ENCODE results near the gene CYTH3.

CYTH3 gene

GRCh38 chr7:6171532-6172223, 100.7 kb downstream of the CYTH3 start:
- H3K36me3 ChIP-seq (ENCODE audit: control insufficient read depth in 2 of 2, insufficient read depth in 2 of 2, low read length in 2 of 2), result peaks cover 4 to 18% of the 10 kb centered on the region in 2 donors

GRCh38 chr7:6170571-6171531, 101.6 kb downstream of the CYTH3 start:
- Histone ChIP-seq H3K9ac (ENCODE audit: low read length in 2 of 2) (no peak overlapping the region), H3K36me3 (ENCODE audit: control insufficient read depth in 2 of 2, insufficient read depth in 2 of 2, low read length in 2 of 2) (peaks cover 3 to 18% of the 10 kb centered on the region in 2 donors), H3K4me3 (ENCODE audit: low read length in 2 of 2) (peak overlapping the region in 1 of 2 donors; percentile 35), H3K27ac (ENCODE audit: low read length) (no peak overlapping the region), H3K4me1 (ENCODE audit: control insufficient read depth, insufficient read depth, low read length) (peaks cover 14% of the 10 kb centered on the region), H3K9me3 (ENCODE audit: control insufficient read depth in 2 of 2, low read length in 2 of 2) (no peaks in the 10 kb centered on the region), H3K27me3 (ENCODE audit: control insufficient read depth in 1 of 2, insufficient read depth in 2 of 2, low read length in 2 of 2) (no peaks in the 10 kb centered on the region)

More at GRCh38 chr7:6171532-6172223, 100.7 kb downstream of the CYTH3 start:
- Histone ChIP-seq H3K27ac (ENCODE audit: low read length) (no peak overlapping the region), H3K4me3 (ENCODE audit: low read length in 2 of 2) (no peak overlapping the region), H3K4me1 (ENCODE audit: control insufficient read depth, insufficient read depth, low read length) (peaks cover 14% of the 10 kb centered on the region), H3K9me3 (ENCODE audit: control insufficient read depth in 2 of 2, low read length in 2 of 2) (no peaks in the 10 kb centered on the region), H3K9ac (ENCODE audit: low read length in 2 of 2) (no peak overlapping the region), H3K27me3 (ENCODE audit: control insufficient read depth in 1 of 2, insufficient read depth in 2 of 2, low read length in 2 of 2) (no peaks in the 10 kb centered on the region)

GRCh38 chr7:6169805-6170520, 102.5 kb downstream of the CYTH3 start:
- no peak overlapping the region for H3K9ac ChIP-seq (ENCODE audit: low read length in 2 of 2)
- no peaks in the 10 kb centered on the region for H3K9me3 ChIP-seq (ENCODE audit: control insufficient read depth in 2 of 2, low read length in 2 of 2)

GRCh38 chr7:6168477-6168868, 104.0 kb downstream of the CYTH3 start:
- no peak overlapping the region for H3K27ac ChIP-seq (ENCODE audit: low read length)
- no peaks in the 10 kb centered on the region for H3K9me3 ChIP-seq (ENCODE audit: control insufficient read depth in 2 of 2, low read length in 2 of 2)
- no peaks in the 10 kb centered on the region for H3K27me3 ChIP-seq (ENCODE audit: control insufficient read depth in 1 of 2, insufficient read depth in 2 of 2, low read length in 2 of 2)
- H3K4me3 ChIP-seq (ENCODE audit: low read length in 2 of 2), result no peak overlapping the region
- no peak overlapping the region for H3K9ac ChIP-seq (ENCODE audit: low read length in 2 of 2)
- H3K36me3 ChIP-seq (ENCODE audit: control insufficient read depth in 2 of 2, insufficient read depth in 2 of 2, low read length in 2 of 2), result peaks cover 9 to 22% of the 10 kb centered on the region in 2 donors
- H3K4me1 ChIP-seq (ENCODE audit: control insufficient read depth, insufficient read depth, low read length), result peaks cover 14% of the 10 kb centered on the region

More at GRCh38 chr7:6169805-6170520, 102.5 kb downstream of the CYTH3 start:
- no peaks in the 10 kb centered on the region for H3K27me3 ChIP-seq (ENCODE audit: control insufficient read depth in 1 of 2, insufficient read depth in 2 of 2, low read length in 2 of 2)
- no peak overlapping the region for H3K27ac ChIP-seq (ENCODE audit: low read length)
- no peak overlapping the region for H3K4me3 ChIP-seq (ENCODE audit: low read length in 2 of 2)
- peaks cover 3 to 18% of the 10 kb centered on the region in 2 donors for H3K36me3 ChIP-seq (ENCODE audit: control insufficient read depth in 2 of 2, insufficient read depth in 2 of 2, low read length in 2 of 2)
- peaks cover 14% of the 10 kb centered on the region for H3K4me1 ChIP-seq (ENCODE audit: control insufficient read depth, insufficient read depth, low read length)

- Histone ChIP-seq H3K9ac (ENCODE audit: low read length in 2 of 2) (no peak overlapping the region), H3K36me3 (ENCODE audit: control insufficient read depth in 2 of 2, insufficient read depth in 2 of 2, low read length in 2 of 2) (peaks cover 6 to 15% of the 10 kb centered on the region in 2 donors), H3K9me3 (ENCODE audit: control insufficient read depth in 2 of 2, low read length in 2 of 2) (no peaks in the 10 kb centered on the region), H3K27me3 (ENCODE audit: control insufficient read depth in 1 of 2, insufficient read depth in 2 of 2, low read length in 2 of 2) (no peaks in the 10 kb centered on the region), H3K4me3 (ENCODE audit: low read length in 2 of 2) (no peak overlapping the region), H3K27ac (ENCODE audit: low read length) (no peak overlapping the region), H3K4me1 (ENCODE audit: control insufficient read depth, insufficient read depth, low read length) (peaks cover 16% of the 10 kb centered on the region)
These were observed 104.6 kb downstream of the CYTH3 start for GRCh38 chr7:6167587-6168476.

GRCh38 chr7:6167004-6167551, 105.3 kb downstream of the CYTH3 start:
- Histone ChIP-seq H3K27ac (ENCODE audit: low read length) (no peak overlapping the region), H3K4me1 (ENCODE audit: control insufficient read depth, insufficient read depth, low read length) (peaks cover 23% of the 10 kb centered on the region), H3K27me3 (ENCODE audit: control insufficient read depth in 1 of 2, insufficient read depth in 2 of 2, low read length in 2 of 2) (no peaks in the 10 kb centered on the region), H3K4me3 (ENCODE audit: low read length in 2 of 2) (no peak overlapping the region), H3K9me3 (ENCODE audit: control insufficient read depth in 2 of 2, low read length in 2 of 2) (no peaks in the 10 kb centered on the region), H3K36me3 (ENCODE audit: control insufficient read depth in 2 of 2, insufficient read depth in 2 of 2, low read length in 2 of 2) (peaks cover 6 to 13% of the 10 kb centered on the region in 2 donors), H3K9ac (ENCODE audit: low read length in 2 of 2) (peak overlapping the region in 1 of 2 donors; percentile 2)

GRCh38 chr7:6166443-6166891, 106.0 kb downstream of the CYTH3 start:
- H3K4me3 ChIP-seq (ENCODE audit: low read length in 2 of 2), result no peak overlapping the region
- peaks cover 6 to 13% of the 10 kb centered on the region in 2 donors for H3K36me3 ChIP-seq (ENCODE audit: control insufficient read depth in 2 of 2, insufficient read depth in 2 of 2, low read length in 2 of 2)
- H3K27ac ChIP-seq (ENCODE audit: low read length), result no peak overlapping the region
- no peaks in the 10 kb centered on the region for H3K27me3 ChIP-seq (ENCODE audit: control insufficient read depth in 1 of 2, insufficient read depth in 2 of 2, low read length in 2 of 2)
- H3K4me1 ChIP-seq (ENCODE audit: control insufficient read depth, insufficient read depth, low read length), result peaks cover 27% of the 10 kb centered on the region
- no peak overlapping the region for H3K9ac ChIP-seq (ENCODE audit: low read length in 2 of 2)
- no peaks in the 10 kb centered on the region for H3K9me3 ChIP-seq (ENCODE audit: control insufficient read depth in 2 of 2, low read length in 2 of 2)

GRCh38 chr7:6165521-6166320, 106.7 kb downstream of the CYTH3 start:
- peaks cover 30% of the 10 kb centered on the region for H3K4me1 ChIP-seq (ENCODE audit: control insufficient read depth, insufficient read depth, low read length)
- H3K9me3 ChIP-seq (ENCODE audit: control insufficient read depth in 2 of 2, low read length in 2 of 2), result no peaks in the 10 kb centered on the region
- no peak overlapping the region for H3K9ac ChIP-seq (ENCODE audit: low read length in 2 of 2)
- no peak overlapping the region for H3K27ac ChIP-seq (ENCODE audit: low read length)
- H3K4me3 ChIP-seq (ENCODE audit: low read length in 2 of 2), result no peak overlapping the region
- peaks cover 6 to 13% of the 10 kb centered on the region in 2 donors for H3K36me3 ChIP-seq (ENCODE audit: control insufficient read depth in 2 of 2, insufficient read depth in 2 of 2, low read length in 2 of 2)
- H3K27me3 ChIP-seq (ENCODE audit: control insufficient read depth in 1 of 2, insufficient read depth in 2 of 2, low read length in 2 of 2), result no peaks in the 10 kb centered on the region

GRCh38 chr7:6165075-6165474, 107.3 kb downstream of the CYTH3 start:
- H3K36me3 ChIP-seq (ENCODE audit: control insufficient read depth in 2 of 2, insufficient read depth in 2 of 2, low read length in 2 of 2), result peaks cover 6 to 10% of the 10 kb centered on the region in 2 donors
- no peaks in the 10 kb centered on the region for H3K9me3 ChIP-seq (ENCODE audit: control insufficient read depth in 2 of 2, low read length in 2 of 2)
- H3K27me3 ChIP-seq (ENCODE audit: control insufficient read depth in 1 of 2, insufficient read depth in 2 of 2, low read length in 2 of 2), result no peaks in the 10 kb centered on the region
- no peak overlapping the region for H3K4me3 ChIP-seq (ENCODE audit: low read length in 2 of 2)
- H3K27ac ChIP-seq (ENCODE audit: low read length), result no peak overlapping the region
- peaks cover 31% of the 10 kb centered on the region for H3K4me1 ChIP-seq (ENCODE audit: control insufficient read depth, insufficient read depth, low read length)
- no peak overlapping the region for H3K9ac ChIP-seq (ENCODE audit: low read length in 2 of 2)

Data from stomach smooth muscle (tissue), 2 donors.